HepG2 (cell line): Measurements from ENCODE around the gene LCLAT1. TPM values are rescaled to one million over a fixed set of nuclear protein-coding genes. Genes with fewer than 3 reads are reported as not detected.

Source experiments
- HMG20B ChIP-seq: conservative IDR thresholded peaks from 2 replicates; pipeline ENCODE4 v1.6.1; 2016; ENCODE audit warnings: missing genetic modification reagents, missing compliant biosample characterization
- HNRNPL ChIP-seq: fragments of 200-400 bp; formaldehyde crosslinking; IDR thresholded peaks from 2 replicates; pipeline ENCODE4 v1.6.1; 2017; ENCODE audit warnings: mild to moderate bottlenecking, low read depth, low read length
- JUN ChIP-seq: sonication (generic); formaldehyde crosslinking; IDR thresholded peaks from 2 replicates; pipeline ENCODE4 v1.4.0; 2020; ENCODE audit warnings: mild to moderate bottlenecking, missing genetic modification reagents
- KDM3A ChIP-seq: IDR thresholded peaks from 2 replicates; pipeline ENCODE4 v1.6.1; 2018; ENCODE audit warnings: low read depth, missing compliant biosample characterization
- KMT2B ChIP-seq: IDR thresholded peaks from 2 replicates; pipeline ENCODE4 v1.6.1; 2016; ENCODE audit warnings: missing genetic modification reagents, missing compliant biosample characterization
- MAFG ChIP-seq: sonication (generic); formaldehyde crosslinking; IDR thresholded peaks from 2 replicates; pipeline ENCODE4 v1.5.1; 2020; ENCODE audit warnings: mild to moderate bottlenecking, missing genetic modification reagents
- MXI1 ChIP-seq: IDR thresholded peaks from 3 replicates; pipeline ENCODE4 v1.6.1; 2012; ENCODE audit warnings: low read depth, low read length, inconsistent platforms, borderline replicate concordance
- THYN1 ChIP-seq: sonication (generic); formaldehyde crosslinking; IDR thresholded peaks from 2 replicates; pipeline ENCODE4 v1.8.1; 2023; ENCODE audit warnings: low read depth, mild to moderate bottlenecking, moderate library complexity, missing genetic modification reagents, borderline replicate concordance
- ZMAT3 ChIP-seq: sonication (generic); formaldehyde crosslinking; conservative IDR thresholded peaks from 2 replicates; pipeline ENCODE4 v1.7.0; 2021; ENCODE audit warnings: missing genetic modification reagents
- ZNF263 ChIP-seq: sonication (generic); formaldehyde crosslinking; IDR thresholded peaks from 2 replicates; pipeline ENCODE4 v1.4.0; 2020; ENCODE audit warnings: missing genetic modification reagents
- ZNF629 ChIP-seq: sonication (generic); formaldehyde crosslinking; conservative IDR thresholded peaks from 2 replicates; pipeline ENCODE4 v1.5.0; 2020; ENCODE audit warnings: missing genetic modification reagents
- ZNF7 ChIP-seq: IDR thresholded peaks from 2 replicates; pipeline ENCODE4 v1.6.1; 2016; ENCODE audit warnings: missing biosample characterization, missing genetic modification reagents
- ZSCAN22 ChIP-seq: sonication (generic); formaldehyde crosslinking; IDR thresholded peaks from 2 replicates; pipeline ENCODE4 v1.4.0; 2020; ENCODE audit warnings: mild to moderate bottlenecking, missing genetic modification reagents
- polyA plus RNA-seq, 8 experiments: library from polyadenylated mRNA; depleted of rRNA in 3 of 8; stranded (reverse) in 7 of 8; unstranded in 1 of 8; fragments of >200 nt; fragmentation: Illumina TruSeq in 4 of 8; extraction: Trizol in 4 of 8; gene quantifications; 2 replicates each; pipeline versions ENCODE4 v1.2.1 to v1.2.3, GENCODE V29; 2011 to 2016; ENCODE audit warnings: low read depth in 4 of 8, missing spikeins in 1 of 8, mixed read lengths in 1 of 8; ENCODE audit not compliant: insufficient read depth in 1 of 8
- total RNA-seq, 5 experiments: library from RNA; depleted of rRNA; stranded (reverse); fragments of >200 nt; fragmentation: Illumina TruSeq; extraction: Trizol; gene quantifications; 2 replicates each; pipeline ENCODE4 v1.2.3, GENCODE V29; 2016; ENCODE audit warnings: low read depth in 1 of 5
- TF ChIP-seq, protein P1 (sequence below): IDR thresholded peaks from 2 replicates; pipeline ENCODE4 v1.6.1; 2016; ENCODE audit warnings: missing genetic modification reagents, missing compliant biosample characterization
- TF ChIP-seq, protein P2 (sequence below): sonication (generic); formaldehyde crosslinking; IDR thresholded peaks from 2 replicates; pipeline ENCODE4 v1.8.1; 2023; ENCODE audit warnings: mild to moderate bottlenecking, missing genetic modification reagents
- TF ChIP-seq, protein P3 (sequence below): sonication (generic); formaldehyde crosslinking; IDR thresholded peaks from 2 replicates; pipeline ENCODE4 v1.4.0; 2020; ENCODE audit warnings: mild to moderate bottlenecking, missing genetic modification reagents
- TF ChIP-seq, protein P4 (sequence below): sonication (generic); formaldehyde crosslinking; IDR thresholded peaks from 2 replicates; pipeline ENCODE4 v1.9.0; 2021; ENCODE audit warnings: mild to moderate bottlenecking, missing genetic modification reagents
- TF ChIP-seq, protein P5 (sequence below): sonication (generic); formaldehyde crosslinking; IDR thresholded peaks from 2 replicates; pipeline ENCODE4 v1.4.0; 2020; ENCODE audit warnings: missing genetic modification reagents, borderline replicate concordance

LCLAT1 gene
- total and polyA plus RNA-seq, 2 of the 13 experiments (the other 11 are each of a cell fraction or from before 2014, with no cell fraction given) = 18.0 to 28.0 TPM

DNA sequence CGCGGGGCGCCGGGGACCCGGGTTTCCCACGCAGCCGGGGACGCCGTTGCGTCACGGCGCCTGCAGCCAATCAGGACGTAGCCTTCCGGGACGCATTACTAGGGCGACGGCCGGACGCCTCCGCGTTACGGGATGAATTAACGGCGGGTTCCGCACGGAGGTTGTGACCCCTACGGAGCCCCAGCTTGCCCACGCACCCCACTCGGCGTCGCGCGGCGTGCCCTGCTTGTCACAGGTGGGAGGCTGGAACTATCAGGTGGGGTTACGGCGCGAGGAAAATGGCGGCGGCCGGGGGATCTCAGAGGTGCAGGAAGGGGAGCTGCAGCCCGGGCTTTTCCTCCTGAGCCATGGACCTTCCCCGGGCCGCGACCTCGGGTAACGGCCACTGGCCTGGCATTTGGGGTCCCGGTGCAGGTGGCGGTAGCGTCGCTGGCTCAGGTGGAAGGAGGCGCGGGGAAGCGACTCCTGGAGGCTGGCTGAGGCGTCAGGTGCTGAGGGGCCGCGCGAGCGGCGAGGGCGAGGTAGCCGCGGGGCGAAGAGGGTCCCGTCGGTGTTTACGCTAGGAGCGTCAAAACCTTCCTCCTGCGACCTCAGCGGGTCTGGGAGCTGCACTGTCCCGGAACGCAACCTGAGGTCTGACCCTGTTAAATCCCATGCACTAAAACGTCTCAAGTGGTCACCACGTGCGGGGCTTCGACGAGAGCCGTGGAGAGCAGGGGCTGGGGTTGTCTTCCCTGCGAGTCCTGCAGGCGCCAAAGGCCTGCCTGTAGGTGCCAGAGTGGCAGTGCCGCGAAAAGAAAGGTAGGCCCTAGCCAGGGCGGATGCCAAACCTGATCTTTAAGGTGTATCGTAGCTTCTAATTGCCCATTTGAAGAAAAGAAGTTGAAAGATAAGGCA, at the start of gene LCLAT1 (continued):
- TF ChIP-seq, protein P1, sequence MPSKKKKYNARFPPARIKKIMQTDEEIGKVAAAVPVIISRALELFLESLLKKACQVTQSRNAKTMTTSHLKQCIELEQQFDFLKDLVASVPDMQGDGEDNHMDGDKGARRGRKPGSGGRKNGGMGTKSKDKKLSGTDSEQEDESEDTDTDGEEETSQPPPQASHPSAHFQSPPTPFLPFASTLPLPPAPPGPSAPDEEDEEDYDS = peak; percentile 38; the same call in 1 of the 2 replicates
- TF ChIP-seq MAFG (CRISPR knock-in tag) (0 out of 2 replicates have a peak, but pooled peaks have one; percentile 46), ZNF629 (CRISPR knock-in tag) (peak; percentile 67; the same call in 1 of the 2 replicates), MXI1 (0 out of 3 replicates have a peak, but pooled peaks have one; percentile 30), HNRNPL (0 out of 2 replicates have a peak, but pooled peaks have one; percentile 36), ZSCAN22 (CRISPR knock-in tag) (peak; percentile 82), JUN (CRISPR knock-in tag) (peak; percentile 67; the same call in 1 of the 2 replicates), KMT2B (peak; percentile 99), KDM3A (CRISPR knock-in tag) (no peak; the same call in 1 of the 2 replicates), ZMAT3 (peak; percentile 96), THYN1 (CRISPR knock-in tag) (no peak; the same call in 1 of the 2 replicates), ZNF7 (no peak), HMG20B (CRISPR knock-in tag) (no peak), ZNF263 (peak; percentile 81; the same call in 1 of the 2 replicates)
- TF ChIP-seq, protein P2, sequence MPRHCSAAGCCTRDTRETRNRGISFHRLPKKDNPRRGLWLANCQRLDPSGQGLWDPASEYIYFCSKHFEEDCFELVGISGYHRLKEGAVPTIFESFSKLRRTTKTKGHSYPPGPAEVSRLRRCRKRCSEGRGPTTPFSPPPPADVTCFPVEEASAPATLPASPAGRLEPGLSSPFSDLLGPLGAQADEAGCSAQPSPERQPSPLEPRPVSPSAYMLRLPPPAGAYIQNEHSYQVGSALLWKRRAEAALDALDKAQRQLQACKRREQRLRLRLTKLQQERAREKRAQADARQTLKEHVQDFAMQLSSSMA (CRISPR knock-in tag) = no peak; the same call in 1 of the 2 replicates
- TF ChIP-seq, protein P3, sequence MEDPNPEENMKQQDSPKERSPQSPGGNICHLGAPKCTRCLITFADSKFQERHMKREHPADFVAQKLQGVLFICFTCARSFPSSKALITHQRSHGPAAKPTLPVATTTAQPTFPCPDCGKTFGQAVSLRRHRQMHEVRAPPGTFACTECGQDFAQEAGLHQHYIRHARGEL = peak; percentile 91; the same call in 1 of the 2 replicates
- TF ChIP-seq, protein P4, sequence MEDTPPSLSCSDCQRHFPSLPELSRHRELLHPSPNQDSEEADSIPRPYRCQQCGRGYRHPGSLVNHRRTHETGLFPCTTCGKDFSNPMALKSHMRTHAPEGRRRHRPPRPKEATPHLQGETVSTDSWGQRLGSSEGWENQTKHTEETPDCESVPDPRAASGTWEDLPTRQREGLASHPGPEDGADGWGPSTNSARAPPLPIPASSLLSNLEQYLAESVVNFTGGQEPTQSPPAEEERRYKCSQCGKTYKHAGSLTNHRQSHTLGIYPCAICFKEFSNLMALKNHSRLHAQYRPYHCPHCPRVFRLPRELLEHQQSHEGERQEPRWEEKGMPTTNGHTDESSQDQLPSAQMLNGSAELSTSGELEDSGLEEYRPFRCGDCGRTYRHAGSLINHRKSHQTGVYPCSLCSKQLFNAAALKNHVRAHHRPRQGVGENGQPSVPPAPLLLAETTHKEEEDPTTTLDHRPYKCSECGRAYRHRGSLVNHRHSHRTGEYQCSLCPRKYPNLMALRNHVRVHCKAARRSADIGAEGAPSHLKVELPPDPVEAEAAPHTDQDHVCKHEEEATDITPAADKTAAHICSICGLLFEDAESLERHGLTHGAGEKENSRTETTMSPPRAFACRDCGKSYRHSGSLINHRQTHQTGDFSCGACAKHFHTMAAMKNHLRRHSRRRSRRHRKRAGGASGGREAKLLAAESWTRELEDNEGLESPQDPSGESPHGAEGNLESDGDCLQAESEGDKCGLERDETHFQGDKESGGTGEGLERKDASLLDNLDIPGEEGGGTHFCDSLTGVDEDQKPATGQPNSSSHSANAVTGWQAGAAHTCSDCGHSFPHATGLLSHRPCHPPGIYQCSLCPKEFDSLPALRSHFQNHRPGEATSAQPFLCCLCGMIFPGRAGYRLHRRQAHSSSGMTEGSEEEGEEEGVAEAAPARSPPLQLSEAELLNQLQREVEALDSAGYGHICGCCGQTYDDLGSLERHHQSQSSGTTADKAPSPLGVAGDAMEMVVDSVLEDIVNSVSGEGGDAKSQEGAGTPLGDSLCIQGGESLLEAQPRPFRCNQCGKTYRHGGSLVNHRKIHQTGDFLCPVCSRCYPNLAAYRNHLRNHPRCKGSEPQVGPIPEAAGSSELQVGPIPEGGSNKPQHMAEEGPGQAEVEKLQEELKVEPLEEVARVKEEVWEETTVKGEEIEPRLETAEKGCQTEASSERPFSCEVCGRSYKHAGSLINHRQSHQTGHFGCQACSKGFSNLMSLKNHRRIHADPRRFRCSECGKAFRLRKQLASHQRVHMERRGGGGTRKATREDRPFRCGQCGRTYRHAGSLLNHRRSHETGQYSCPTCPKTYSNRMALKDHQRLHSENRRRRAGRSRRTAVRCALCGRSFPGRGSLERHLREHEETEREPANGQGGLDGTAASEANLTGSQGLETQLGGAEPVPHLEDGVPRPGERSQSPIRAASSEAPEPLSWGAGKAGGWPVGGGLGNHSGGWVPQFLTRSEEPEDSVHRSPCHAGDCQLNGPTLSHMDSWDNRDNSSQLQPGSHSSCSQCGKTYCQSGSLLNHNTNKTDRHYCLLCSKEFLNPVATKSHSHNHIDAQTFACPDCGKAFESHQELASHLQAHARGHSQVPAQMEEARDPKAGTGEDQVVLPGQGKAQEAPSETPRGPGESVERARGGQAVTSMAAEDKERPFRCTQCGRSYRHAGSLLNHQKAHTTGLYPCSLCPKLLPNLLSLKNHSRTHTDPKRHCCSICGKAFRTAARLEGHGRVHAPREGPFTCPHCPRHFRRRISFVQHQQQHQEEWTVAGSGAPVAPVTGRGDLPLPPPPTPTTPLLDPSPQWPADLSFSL (CRISPR knock-in tag) = peak; percentile 53; the same call in 1 of the 2 replicates
- TF ChIP-seq, protein P5, sequence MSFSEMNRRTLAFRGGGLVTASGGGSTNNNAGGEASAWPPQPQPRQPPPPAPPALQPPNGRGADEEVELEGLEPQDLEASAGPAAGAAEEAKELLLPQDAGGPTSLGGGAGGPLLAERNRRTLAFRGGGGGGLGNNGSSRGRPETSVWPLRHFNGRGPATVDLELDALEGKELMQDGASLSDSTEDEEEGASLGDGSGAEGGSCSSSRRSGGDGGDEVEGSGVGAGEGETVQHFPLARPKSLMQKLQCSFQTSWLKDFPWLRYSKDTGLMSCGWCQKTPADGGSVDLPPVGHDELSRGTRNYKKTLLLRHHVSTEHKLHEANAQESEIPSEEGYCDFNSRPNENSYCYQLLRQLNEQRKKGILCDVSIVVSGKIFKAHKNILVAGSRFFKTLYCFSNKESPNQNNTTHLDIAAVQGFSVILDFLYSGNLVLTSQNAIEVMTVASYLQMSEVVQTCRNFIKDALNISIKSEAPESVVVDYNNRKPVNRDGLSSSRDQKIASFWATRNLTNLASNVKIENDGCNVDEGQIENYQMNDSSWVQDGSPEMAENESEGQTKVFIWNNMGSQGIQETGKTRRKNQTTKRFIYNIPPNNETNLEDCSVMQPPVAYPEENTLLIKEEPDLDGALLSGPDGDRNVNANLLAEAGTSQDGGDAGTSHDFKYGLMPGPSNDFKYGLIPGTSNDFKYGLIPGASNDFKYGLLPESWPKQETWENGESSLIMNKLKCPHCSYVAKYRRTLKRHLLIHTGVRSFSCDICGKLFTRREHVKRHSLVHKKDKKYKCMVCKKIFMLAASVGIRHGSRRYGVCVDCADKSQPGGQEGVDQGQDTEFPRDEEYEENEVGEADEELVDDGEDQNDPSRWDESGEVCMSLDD (CRISPR knock-in tag) = peak; percentile 88
